OCI-LY7 (cell line): ENCODE results near the gene SYT9. TPM values are rescaled to one million over a fixed set of nuclear protein-coding genes. Genes with fewer than 3 reads are reported as not detected.

Experiments used
- BruUV-seq: library from RNA; stranded (reverse); fragments of 400-500 nt; replicated peaks from 2 replicates; lab custom pipeline; 2021; lab: Mats Ljungman, UMichigan
- CTCF ChIA-PET: fragments of 300-600 bp; sonication (Branson Sonifier 250); formaldehyde crosslinking; loops from one replicate; lab custom pipeline; 2022; ENCODE audit warnings: antibody characterized with exemption; ENCODE audit not compliant: unreplicated experiment; lab: Charles Lee
- POLR2A ChIA-PET: fragments of 300-600 bp; sonication (Branson Sonifier 250); formaldehyde crosslinking; loops from one replicate; lab custom pipeline; 2022; ENCODE audit warnings: antibody characterized with exemption; lab: Charles Lee
- DNase-seq: peaks from one replicate; pipeline ENCODE4 v3.0.0-alpha.2; 2015; ENCODE audit warnings: low spot score
- H2AFZ ChIP-seq: fragments of 200-600 bp; sonication (generic), shearing (Covaris generic); 2 replicates; pipeline ENCODE4 v1.6.1; 2014; ENCODE audit warnings: mild to moderate bottlenecking, antibody characterized with exemption, low read length, moderate library complexity
- H3K27ac ChIP-seq: fragments of 200-600 bp; sonication (generic); 2 replicates; pipeline ENCODE4 v1.5.1; 2014; ENCODE audit warnings: mixed run types, low read depth, mild to moderate bottlenecking, moderate library complexity, low read length, inconsistent platforms; ENCODE audit not compliant: poor library complexity, severe bottlenecking
- H3K36me3 ChIP-seq: fragments of 200-600 bp; sonication (generic); 2 replicates; pipeline ENCODE4 v1.6.1; 2014; ENCODE audit warnings: mild to moderate bottlenecking, antibody characterized with exemption, low read length, moderate library complexity, mixed read lengths; ENCODE audit not compliant: insufficient read depth
- H3K4me1 ChIP-seq: fragments of 200-600 bp; sonication (generic); 2 replicates; pipeline ENCODE4 v1.5.1; 2014; ENCODE audit warnings: mild to moderate bottlenecking, low read length; ENCODE audit not compliant: insufficient read depth, poor library complexity, severe bottlenecking
- H3K4me2 ChIP-seq: fragments of 200-600 bp; sonication (generic); 2 replicates; pipeline ENCODE4 v1.6.1; 2014; ENCODE audit warnings: mild to moderate bottlenecking, low read length
- H3K4me3 ChIP-seq: fragments of 200-600 bp; sonication (generic); 2 replicates; pipeline ENCODE4 v1.5.1; 2014; ENCODE audit warnings: mild to moderate bottlenecking, low read depth, low read length; ENCODE audit not compliant: poor library complexity, severe bottlenecking
- H3K79me2 ChIP-seq: fragments of 200-600 bp; sonication (generic); 2 replicates; pipeline ENCODE4 v1.6.1; 2016; ENCODE audit warnings: low read depth, mild to moderate bottlenecking, low read length, moderate library complexity, mixed read lengths; ENCODE audit not compliant: insufficient read depth
- H3K9me2 ChIP-seq: fragments of 200-600 bp; sonication (generic); 2 replicates; pipeline ENCODE4 v1.6.1; 2016; ENCODE audit warnings: mild to moderate bottlenecking, low read length, mixed read lengths; ENCODE audit not compliant: insufficient read depth
- H3K9me3 ChIP-seq: fragments of 200-600 bp; sonication (generic); 2 replicates; pipeline ENCODE4 v1.6.1; 2014; ENCODE audit warnings: mild to moderate bottlenecking, mixed run types, low read length, mixed read lengths
- H4K20me1 ChIP-seq: fragments of 200-600 bp; sonication (generic); 2 replicates; pipeline ENCODE4 v1.6.1; 2014; ENCODE audit warnings: mild to moderate bottlenecking, antibody characterized with exemption, low read length, moderate library complexity, mixed read lengths; ENCODE audit not compliant: insufficient read depth
- EZH2phosphoT487 ChIP-seq: fragments of 200-600 bp; sonication (generic); IDR thresholded peaks from 2 replicates; pipeline ENCODE4 v1.6.1; 2018; ENCODE audit warnings: low read depth, borderline replicate concordance, mild to moderate bottlenecking, mixed run types, antibody characterized with exemption, low read length, moderate library complexity, mixed read lengths
- intact Hi-C: fragments of 100-400 bp; cut with micrococcal nuclease; formaldehyde crosslinking; loops from one replicate; pipeline ENCODE4 v1.10.0; 2022; ENCODE audit not compliant: unreplicated experiment
- total RNA-seq, 2 experiments: library from RNA; depleted of rRNA in 1 of 2; stranded (reverse); fragments of >200 nt in 1 of 2; shearing (Covaris generic) in 1 of 2; gene quantifications; 2 replicates each; pipeline ENCODE4 v1.2.3, GENCODE V29; 2014 to 2022
- TF ChIP-seq, protein P1 (sequence below): fragments of 200-600 bp; sonication (generic); conservative IDR thresholded peaks from 2 replicates; pipeline ENCODE4 v1.5.1; 2014; ENCODE audit warnings: mild to moderate bottlenecking, antibody characterized with exemption, low read length, moderate library complexity, mixed read lengths

The SYT9 gene
- total RNA-seq, 2 experiments from 2014 or later, result 0.19 TPM; not detected in 1

DNA sequence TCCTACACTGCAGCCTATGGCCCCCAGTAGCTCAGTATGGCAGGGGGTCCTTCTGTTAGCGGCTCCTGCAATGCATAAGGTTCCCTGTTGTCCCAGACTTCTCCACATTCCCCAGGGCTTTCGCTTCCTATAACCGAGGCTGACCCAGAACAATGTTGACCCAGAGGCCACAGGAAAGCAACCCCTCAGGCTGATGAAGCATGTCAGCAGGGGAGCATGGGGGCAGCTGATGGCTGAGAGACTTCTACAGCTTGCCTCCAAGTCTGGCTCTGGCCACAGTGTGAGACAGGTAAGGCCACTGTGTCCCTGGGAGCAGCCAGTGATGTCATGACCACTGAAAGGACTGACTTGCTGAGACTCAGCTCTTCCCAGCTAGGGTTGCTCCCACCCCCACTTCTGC, 249.5 kb downstream of the SYT9 start:
- Histone ChIP-seq H2AFZ (no peak overlapping the region), H3K4me2 (no peak overlapping the region), H3K27ac (no peak overlapping the region), H3K36me3 (no peaks in the 10 kb centered on the region), H3K79me2 (no peaks in the 10 kb centered on the region), H3K4me1 (peaks cover 11% of the 10 kb centered on the region), H3K9me3 (no peaks in the 10 kb centered on the region), H3K9me2 (no peaks in the 10 kb centered on the region), H4K20me1 (no peaks in the 10 kb centered on the region), H3K4me3 (no peak overlapping the region)
- POLR2A ChIA-PET, result interaction anchor here (1.5 to 2.6 kb wide), 2 partner anchors 10 to 14 kb away, joined by 4 to 12 read pairs; no protein-coding TSS in a partner anchor
- no peak for DNase-seq
- CTCF ChIA-PET, result interaction anchor here (1.0 kb wide), 1 partner anchor 11 kb away, joined by 3 read pairs; no protein-coding TSS in a partner anchor
- no peak for TF ChIP-seq EZH2phosphoT487
- TF ChIP-seq, protein P1, sequence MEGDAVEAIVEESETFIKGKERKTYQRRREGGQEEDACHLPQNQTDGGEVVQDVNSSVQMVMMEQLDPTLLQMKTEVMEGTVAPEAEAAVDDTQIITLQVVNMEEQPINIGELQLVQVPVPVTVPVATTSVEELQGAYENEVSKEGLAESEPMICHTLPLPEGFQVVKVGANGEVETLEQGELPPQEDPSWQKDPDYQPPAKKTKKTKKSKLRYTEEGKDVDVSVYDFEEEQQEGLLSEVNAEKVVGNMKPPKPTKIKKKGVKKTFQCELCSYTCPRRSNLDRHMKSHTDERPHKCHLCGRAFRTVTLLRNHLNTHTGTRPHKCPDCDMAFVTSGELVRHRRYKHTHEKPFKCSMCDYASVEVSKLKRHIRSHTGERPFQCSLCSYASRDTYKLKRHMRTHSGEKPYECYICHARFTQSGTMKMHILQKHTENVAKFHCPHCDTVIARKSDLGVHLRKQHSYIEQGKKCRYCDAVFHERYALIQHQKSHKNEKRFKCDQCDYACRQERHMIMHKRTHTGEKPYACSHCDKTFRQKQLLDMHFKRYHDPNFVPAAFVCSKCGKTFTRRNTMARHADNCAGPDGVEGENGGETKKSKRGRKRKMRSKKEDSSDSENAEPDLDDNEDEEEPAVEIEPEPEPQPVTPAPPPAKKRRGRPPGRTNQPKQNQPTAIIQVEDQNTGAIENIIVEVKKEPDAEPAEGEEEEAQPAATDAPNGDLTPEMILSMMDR, result no peak
- intact Hi-C loops, result no loop called here
- no TSS peak for BruUV-seq

DNA sequence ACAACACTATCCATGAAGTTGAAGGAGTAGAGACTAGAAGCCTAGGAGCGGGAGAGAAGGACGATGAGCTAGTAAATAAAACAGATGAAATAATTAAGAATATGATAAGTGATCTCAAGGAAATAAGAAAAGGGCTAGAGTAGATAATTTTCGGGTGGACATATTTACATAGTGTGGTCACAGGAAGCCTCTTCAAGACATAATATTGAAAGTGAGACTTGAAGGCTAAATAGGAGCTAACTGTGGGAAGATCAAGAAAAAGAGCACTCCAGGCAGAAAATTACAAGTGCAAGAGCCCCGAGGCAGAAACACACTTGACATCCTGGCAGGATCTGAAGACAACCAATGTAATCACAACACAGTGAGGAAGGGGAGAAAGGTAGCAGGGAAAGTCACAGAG, 250.2 kb downstream of the SYT9 start:
- Histone ChIP-seq H3K36me3 (no peaks in the 10 kb centered on the region), H3K4me1 (peaks cover 9% of the 10 kb centered on the region), H2AFZ (no peak overlapping the region), H4K20me1 (no peaks in the 10 kb centered on the region), H3K27ac (no peak overlapping the region), H3K4me2 (no peak overlapping the region), H3K9me2 (no peaks in the 10 kb centered on the region), H3K79me2 (no peaks in the 10 kb centered on the region), H3K9me3 (no peaks in the 10 kb centered on the region), H3K4me3 (no peak overlapping the region)
- TF ChIP-seq, protein P1, result no peak
- no peak for TF ChIP-seq EZH2phosphoT487
- DNase-seq, result no peak
- CTCF ChIA-PET, result interaction anchor here (1.0 kb wide), 1 partner anchor 10 kb away, joined by 3 read pairs; no protein-coding TSS in a partner anchor
- no TSS peak for BruUV-seq
- POLR2A ChIA-PET, result interaction anchor here (1.5 to 2.6 kb wide), 2 partner anchors 10 to 13 kb away, joined by 4 to 12 read pairs; no protein-coding TSS in a partner anchor
- intact Hi-C loops, result no loop called here

DNA sequence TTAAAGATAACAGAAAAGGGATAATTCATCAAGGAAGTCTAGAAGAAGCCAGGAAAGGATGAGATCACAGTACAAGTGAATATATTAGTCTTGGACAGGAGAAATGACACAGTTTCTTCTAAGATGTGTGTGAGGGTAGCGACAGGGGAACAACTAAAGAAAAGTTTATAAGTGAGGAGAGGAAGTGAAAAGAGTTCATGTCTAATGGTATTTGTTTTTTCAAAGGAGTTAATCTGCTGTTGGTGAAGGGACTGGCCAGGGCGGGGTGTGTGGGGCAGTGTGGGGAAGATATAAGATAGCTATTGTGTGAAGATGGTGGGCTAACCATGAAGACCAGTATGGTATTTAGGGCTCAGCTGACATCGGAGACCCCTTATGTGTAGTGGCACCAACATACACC, 254.5 kb downstream of the SYT9 start:
- no peak overlapping the region for H2AFZ ChIP-seq
- intact Hi-C loops, result no loop called here
- H3K4me2 ChIP-seq, result no peak overlapping the region
- TF ChIP-seq, protein P1, result no peak
- no peak for TF ChIP-seq EZH2phosphoT487
- H3K27ac ChIP-seq, result no peak overlapping the region
- H3K4me3 ChIP-seq, result no peak overlapping the region
- DNase-seq, result no peak
- peaks cover 12% of the 10 kb centered on the region for H3K4me1 ChIP-seq
- H3K9me3 ChIP-seq, result no peaks in the 10 kb centered on the region
- no peaks in the 10 kb centered on the region for H3K36me3 ChIP-seq
- no TSS peak for BruUV-seq
- CTCF ChIA-PET, result no interaction called here
- no peaks in the 10 kb centered on the region for H3K79me2 ChIP-seq
- no peaks in the 10 kb centered on the region for H3K9me2 ChIP-seq
- POLR2A ChIA-PET, result interaction anchor here (1.0 to 1.1 kb wide), 2 partner anchors 10 to 15 kb away, joined by 3 to 5 read pairs; no protein-coding TSS in a partner anchor
- no peaks in the 10 kb centered on the region for H4K20me1 ChIP-seq
